GM12874 (cell line): ENCODE measurements around the gene LYZ.

ENCODE experiments used
- TF ChIP-seq, protein P1 (sequence below): IDR thresholded peaks from 2 replicates; pipeline ENCODE4 v1.5.1; 2011; ENCODE audit warnings: low read depth, mild to moderate bottlenecking, control low read depth, low read length, moderate library complexity; ENCODE audit not compliant: insufficient read depth

The LYZ gene

DNA sequence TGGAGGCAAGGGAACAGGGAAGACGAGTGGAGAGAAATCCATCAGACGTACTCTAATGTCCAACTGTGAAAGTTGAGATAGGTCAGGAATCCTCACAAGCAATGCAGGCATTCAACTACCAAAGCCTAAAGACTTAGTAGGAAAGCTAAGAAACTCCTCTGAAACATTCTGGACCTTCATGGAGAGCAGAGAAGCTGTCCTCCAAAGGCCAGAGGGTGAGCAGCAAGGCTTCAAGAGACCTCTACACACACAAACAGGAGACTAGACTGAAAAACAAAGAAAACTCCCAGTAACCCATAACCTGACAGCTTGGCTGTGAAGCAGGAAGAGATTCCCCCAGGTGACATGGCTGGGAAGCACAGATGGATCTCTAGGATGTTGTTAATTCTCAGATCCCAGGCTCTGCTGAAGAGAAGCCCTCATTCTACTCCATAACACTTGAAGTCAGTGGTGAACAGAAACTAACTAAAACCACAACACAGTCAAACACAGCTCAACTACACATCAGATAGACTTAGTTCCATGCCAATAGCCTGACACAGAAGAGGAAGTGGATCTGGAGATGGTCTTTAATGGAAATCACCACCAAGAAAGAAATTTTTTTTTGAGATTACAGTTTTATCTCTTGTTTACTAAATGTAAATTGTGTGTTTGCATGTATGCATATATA lies 23.2 kb upstream of the LYZ start:
- TF ChIP-seq, protein P1, sequence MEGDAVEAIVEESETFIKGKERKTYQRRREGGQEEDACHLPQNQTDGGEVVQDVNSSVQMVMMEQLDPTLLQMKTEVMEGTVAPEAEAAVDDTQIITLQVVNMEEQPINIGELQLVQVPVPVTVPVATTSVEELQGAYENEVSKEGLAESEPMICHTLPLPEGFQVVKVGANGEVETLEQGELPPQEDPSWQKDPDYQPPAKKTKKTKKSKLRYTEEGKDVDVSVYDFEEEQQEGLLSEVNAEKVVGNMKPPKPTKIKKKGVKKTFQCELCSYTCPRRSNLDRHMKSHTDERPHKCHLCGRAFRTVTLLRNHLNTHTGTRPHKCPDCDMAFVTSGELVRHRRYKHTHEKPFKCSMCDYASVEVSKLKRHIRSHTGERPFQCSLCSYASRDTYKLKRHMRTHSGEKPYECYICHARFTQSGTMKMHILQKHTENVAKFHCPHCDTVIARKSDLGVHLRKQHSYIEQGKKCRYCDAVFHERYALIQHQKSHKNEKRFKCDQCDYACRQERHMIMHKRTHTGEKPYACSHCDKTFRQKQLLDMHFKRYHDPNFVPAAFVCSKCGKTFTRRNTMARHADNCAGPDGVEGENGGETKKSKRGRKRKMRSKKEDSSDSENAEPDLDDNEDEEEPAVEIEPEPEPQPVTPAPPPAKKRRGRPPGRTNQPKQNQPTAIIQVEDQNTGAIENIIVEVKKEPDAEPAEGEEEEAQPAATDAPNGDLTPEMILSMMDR = no peak

DNA sequence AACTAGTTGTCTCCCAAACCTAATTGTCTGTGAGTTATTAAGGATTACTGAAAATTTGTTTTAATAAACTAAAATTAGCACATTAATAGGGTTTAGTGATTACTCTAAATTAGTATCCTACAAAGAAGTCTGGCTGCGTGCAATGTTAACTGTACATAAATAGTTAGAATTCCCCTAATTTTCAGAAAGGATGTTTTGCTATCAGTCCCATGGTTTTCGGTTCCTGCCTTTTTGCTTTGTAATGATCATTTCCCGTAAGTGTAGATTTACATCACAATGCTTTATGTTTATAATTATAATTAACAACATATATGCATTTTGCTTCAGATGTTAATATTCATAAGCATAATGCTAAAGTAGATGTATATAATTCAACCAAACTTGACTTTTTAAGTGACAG lies 19.8 kb upstream of the LYZ start:
- TF ChIP-seq, protein P1 = no peak

DNA sequence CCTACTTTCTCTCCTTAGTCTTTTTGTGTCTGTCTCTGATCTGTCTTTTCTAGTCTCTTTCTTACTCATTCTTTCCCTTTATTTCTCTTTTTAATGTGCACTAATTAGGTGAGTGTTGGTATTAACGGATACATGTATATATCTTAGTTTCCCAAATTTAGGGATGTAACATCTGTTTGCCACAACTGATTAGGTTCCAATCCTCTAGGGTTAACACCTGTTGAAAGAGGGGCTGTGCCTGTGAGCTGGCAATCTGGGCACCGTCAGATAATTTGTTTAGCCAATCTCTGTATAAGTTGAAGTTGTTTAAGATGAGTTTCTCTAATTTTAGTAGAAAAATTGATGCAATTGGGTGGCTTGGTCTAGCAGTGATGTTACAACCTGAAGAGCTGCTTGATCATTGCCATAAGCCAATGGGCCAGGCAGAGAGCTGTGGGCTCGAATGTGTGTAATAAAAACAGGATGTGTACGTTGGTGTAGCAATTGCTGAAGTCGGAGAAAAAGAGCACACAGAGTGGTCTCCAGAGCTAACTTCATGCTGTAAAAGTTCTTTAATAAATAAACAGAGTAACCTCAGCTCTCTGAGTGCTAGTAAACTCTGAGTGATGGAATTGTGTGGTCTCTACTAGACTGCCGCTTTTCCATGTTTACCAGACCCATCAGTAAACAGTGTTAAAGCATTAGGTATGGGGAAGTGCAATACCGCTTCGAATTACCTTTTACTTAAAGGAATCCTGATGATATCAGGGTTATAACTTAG lies 18.3 kb upstream of the LYZ start:
- TF ChIP-seq, protein P1 = no peak

DNA sequence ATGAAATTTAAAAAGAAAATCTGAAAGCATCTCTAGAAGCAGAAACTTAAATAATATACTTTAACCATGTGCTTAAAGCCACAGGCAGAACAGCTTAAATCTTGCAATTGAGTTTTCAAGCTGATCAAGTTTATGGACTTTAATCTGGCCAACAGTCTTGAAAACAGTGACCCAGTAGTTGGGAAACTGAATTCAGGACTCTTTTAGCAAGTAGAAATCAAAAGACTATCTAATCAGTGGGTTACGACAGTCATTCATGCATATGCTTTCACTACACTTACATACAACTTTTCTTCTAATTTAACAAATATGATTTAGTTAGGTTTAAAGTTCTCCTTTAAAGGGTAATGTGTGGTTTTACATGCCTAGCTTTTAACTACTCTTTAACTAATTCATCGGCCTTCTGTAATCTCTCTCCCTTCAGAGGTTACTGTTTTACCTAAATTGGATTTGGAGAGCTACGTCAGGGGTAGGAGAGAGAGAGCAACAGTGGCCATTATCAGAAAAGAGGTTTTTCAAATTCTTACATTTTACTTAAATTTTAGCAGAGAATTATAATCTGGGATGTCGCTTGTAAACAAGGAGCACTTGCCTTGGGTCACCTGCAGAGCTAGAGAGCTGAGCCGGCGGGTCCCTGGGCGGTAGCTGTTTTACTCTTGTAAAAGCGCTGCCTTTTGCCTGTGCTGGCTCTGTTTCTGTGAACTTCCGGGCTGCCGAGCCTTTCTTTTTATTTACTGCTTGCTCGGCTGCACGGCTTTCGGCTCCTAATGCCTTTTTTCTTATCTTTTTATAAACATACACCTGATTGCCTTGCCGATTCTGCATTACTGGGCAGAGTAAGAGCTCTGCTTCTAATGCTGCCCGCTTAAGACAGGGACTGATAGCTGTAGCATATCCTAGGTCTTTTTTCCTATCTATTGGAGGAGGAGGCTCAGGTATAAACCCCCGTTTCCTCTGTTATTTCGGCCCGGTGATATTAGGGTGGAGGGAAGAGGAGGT lies 17.4 kb upstream of the LYZ start:
- TF ChIP-seq, protein P1 = no peak

DNA sequence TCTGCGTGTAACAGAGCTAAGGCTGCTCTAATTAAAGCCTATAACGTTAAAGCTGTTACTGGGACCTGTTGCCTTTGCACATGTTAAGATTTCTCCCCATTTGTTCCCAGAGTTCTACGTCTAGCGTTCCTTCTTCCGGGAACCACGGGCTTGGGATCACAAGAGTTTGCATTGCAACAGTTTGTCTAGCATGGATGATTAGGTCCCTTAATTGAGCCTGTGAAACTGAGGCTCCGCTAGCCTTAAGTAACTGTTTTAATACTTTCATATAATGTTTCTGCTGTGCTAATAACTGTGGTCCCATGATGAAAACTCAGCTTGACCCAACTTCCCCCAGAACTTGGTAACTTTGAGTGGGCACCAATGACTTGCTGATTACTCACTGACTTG lies 16.7 kb upstream of the LYZ start:
- TF ChIP-seq, protein P1 = no peak

DNA sequence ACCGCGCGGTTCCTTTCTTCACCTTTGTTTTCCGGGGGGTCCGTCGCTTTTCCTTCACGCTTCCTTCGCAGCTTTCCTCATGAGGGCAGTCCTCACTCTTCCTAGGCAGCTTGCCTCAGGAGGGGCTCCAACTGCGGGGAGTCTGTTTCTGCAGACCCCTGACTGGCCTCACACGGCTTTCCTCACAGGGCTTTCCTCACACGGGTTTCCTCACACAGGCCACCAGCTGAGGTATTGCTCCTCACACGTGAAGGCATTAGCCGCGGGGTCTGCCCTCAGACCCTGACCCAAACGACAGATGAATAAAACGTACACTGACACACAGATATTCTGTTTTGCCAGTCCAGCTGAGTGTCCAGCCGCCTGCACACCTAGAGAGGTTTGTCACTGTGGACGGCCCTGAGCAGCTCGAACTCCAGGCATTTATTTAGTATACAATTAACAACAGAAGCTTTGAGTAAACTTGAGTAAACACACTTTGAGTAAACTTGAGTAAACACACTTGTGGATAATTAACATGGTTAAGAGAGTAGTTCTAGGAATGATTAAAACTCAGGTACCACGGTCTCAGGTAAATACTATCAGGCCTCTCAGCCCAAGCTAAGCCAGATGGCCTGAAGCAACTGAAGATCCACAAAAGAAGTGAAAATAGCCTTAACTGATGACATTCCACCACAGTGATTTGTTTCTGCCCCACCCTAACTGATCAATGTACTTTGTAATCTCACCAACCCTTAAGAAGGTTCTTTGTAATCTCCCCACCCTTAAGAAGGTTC lies 16.1 kb upstream of the LYZ start:
- TF ChIP-seq, protein P1 = no peak
